Neural crest cell (in vitro differentiated cells): ENCODE measurements around the gene TYW1. TPM values are rescaled to one million over a fixed set of nuclear protein-coding genes. Genes with fewer than 3 reads are reported as not detected.
"Not testable (repeated sequence)": the region's sequence is repeated elsewhere in the genome, so short reads cannot be mapped to it uniquely, and the experiment has no call there.

Experiments
- DNase-seq: peaks from one replicate; pipeline ENCODE4 v3.0.0; 2021; ENCODE audit warnings: low read depth, mixed read lengths, low spot score
- H3K27ac Mint-ChIP-seq: one replicate; pipeline ENCODE4 v1.8.0; 2021; ENCODE audit warnings: mild to moderate bottlenecking, mixed read lengths; ENCODE audit not compliant: unreplicated experiment
- H3K27me3 Mint-ChIP-seq: 2 replicates; pipeline ENCODE4 v1.8.0; 2021; ENCODE audit warnings: low read depth, mild to moderate bottlenecking, mixed read lengths
- H3K36me3 Mint-ChIP-seq: 2 replicates; pipeline ENCODE4 v1.8.0; 2021; ENCODE audit warnings: low read depth, mild to moderate bottlenecking, mixed read lengths
- H3K4me1 Mint-ChIP-seq: 2 replicates; pipeline ENCODE4 v1.8.0; 2021; ENCODE audit warnings: mixed read lengths
- H3K4me3 Mint-ChIP-seq: one replicate; pipeline ENCODE4 v1.8.0; 2021; ENCODE audit warnings: mild to moderate bottlenecking, mixed read lengths
- H3K9me3 Mint-ChIP-seq: 2 replicates; pipeline ENCODE4 v1.8.0; 2021; ENCODE audit warnings: mixed read lengths
- long read RNA-seq: library from polyadenylated mRNA; unstranded; transcript quantifications from one replicate; pipeline ENCODE4 v2.0.0, GENCODE V29; 2020
- total RNA-seq: library from RNA; stranded (reverse); gene quantifications from 2 replicates; pipeline ENCODE4 v1.2.1, GENCODE V29; 2021
- TF ChIP-seq, protein P1 (sequence below): fragments of 200-600 bp; sonication (generic); conservative IDR thresholded peaks from 2 replicates; pipeline ENCODE4 v1.5.0; 2021; ENCODE audit warnings: antibody characterized with exemption, mild to moderate bottlenecking

TYW1 gene, protein sequence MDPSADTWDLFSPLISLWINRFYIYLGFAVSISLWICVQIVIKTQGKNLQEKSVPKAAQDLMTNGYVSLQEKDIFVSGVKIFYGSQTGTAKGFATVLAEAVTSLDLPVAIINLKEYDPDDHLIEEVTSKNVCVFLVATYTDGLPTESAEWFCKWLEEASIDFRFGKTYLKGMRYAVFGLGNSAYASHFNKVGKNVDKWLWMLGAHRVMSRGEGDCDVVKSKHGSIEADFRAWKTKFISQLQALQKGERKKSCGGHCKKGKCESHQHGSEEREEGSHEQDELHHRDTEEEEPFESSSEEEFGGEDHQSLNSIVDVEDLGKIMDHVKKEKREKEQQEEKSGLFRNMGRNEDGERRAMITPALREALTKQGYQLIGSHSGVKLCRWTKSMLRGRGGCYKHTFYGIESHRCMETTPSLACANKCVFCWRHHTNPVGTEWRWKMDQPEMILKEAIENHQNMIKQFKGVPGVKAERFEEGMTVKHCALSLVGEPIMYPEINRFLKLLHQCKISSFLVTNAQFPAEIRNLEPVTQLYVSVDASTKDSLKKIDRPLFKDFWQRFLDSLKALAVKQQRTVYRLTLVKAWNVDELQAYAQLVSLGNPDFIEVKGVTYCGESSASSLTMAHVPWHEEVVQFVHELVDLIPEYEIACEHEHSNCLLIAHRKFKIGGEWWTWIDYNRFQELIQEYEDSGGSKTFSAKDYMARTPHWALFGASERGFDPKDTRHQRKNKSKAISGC
- total RNA-seq, result 15.2 and 19.3 TPM in 2 replicates
- long read RNA-seq, transcript TYW1-201 (16 exons, 3,348 nt), result major isoform, 22 of 46 reads
- long read RNA-seq, partial matches to known transcripts, result 20 of 46 reads
- long read RNA-seq, other reads (novel, unspliced or antisense), result 4 of 46 reads

GRCh38 chr7:66996444-66997191 is at the start of gene TYW1:
Gene TYW1 (plus strand): TSS chr7:66996833. CDS start chr7:66996979, 146 bp downstream.
- peak; percentile 98 for DNase-seq
- Mint-ChIP-seq H3K4me1 (peaks cover 22% of the 10 kb centered on the region), H3K27ac (peak within 1 kb of the TSS; percentile 98), H3K4me3 (peak within 1 kb of the TSS; percentile 91)
- H3K9me3 Mint-ChIP-seq, H3K27me3 Mint-ChIP-seq, H3K36me3 Mint-ChIP-seq: not testable (repeated sequence)

GRCh38 chr7:66948480-66949109 is 48.0 kb upstream of the TYW1 start:
- TF ChIP-seq, protein P1, sequence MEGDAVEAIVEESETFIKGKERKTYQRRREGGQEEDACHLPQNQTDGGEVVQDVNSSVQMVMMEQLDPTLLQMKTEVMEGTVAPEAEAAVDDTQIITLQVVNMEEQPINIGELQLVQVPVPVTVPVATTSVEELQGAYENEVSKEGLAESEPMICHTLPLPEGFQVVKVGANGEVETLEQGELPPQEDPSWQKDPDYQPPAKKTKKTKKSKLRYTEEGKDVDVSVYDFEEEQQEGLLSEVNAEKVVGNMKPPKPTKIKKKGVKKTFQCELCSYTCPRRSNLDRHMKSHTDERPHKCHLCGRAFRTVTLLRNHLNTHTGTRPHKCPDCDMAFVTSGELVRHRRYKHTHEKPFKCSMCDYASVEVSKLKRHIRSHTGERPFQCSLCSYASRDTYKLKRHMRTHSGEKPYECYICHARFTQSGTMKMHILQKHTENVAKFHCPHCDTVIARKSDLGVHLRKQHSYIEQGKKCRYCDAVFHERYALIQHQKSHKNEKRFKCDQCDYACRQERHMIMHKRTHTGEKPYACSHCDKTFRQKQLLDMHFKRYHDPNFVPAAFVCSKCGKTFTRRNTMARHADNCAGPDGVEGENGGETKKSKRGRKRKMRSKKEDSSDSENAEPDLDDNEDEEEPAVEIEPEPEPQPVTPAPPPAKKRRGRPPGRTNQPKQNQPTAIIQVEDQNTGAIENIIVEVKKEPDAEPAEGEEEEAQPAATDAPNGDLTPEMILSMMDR, result no peak

DNA sequence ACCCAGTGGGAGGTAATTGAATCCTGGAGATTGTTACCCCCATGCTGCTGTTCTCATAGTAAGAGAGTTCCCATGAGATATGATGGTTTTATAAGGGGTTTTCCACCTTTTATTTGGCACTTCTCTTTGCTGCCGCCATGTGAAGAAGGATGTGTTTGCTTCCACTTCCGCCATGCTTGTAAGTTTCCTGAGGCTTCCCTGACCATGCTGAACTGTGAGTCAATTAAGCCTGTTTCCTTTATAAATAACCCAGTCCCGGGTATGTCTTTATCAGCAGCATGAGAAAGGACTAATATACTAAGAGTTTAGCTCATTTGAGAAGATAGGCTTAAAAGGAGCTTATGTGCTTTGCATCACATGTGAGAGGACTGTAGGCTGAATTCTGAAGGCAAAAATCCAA is 46.3 kb upstream of the TYW1 start:
- no peak for DNase-seq
- Mint-ChIP-seq H3K4me1 (no peaks in the 10 kb centered on the region), H3K36me3 (peaks cover 10% of the 10 kb centered on the region), H3K27ac (no peak overlapping the region), H3K9me3 (no peaks in the 10 kb centered on the region), H3K27me3 (no peaks in the 10 kb centered on the region), H3K4me3 (no peak overlapping the region)
- TF ChIP-seq, protein P1, result no peak

More at GRCh38 chr7:66948480-66949109, 48.0 kb upstream of the TYW1 start:
- H3K27me3 Mint-ChIP-seq, result no peaks in the 10 kb centered on the region
- H3K9me3 Mint-ChIP-seq, result no peaks in the 10 kb centered on the region
- no peak overlapping the region for H3K4me3 Mint-ChIP-seq
- H3K4me1 Mint-ChIP-seq, result no peaks in the 10 kb centered on the region
- peaks cover 14% of the 10 kb centered on the region for H3K36me3 Mint-ChIP-seq
- no peak for DNase-seq
- no peak overlapping the region for H3K27ac Mint-ChIP-seq

DNA sequence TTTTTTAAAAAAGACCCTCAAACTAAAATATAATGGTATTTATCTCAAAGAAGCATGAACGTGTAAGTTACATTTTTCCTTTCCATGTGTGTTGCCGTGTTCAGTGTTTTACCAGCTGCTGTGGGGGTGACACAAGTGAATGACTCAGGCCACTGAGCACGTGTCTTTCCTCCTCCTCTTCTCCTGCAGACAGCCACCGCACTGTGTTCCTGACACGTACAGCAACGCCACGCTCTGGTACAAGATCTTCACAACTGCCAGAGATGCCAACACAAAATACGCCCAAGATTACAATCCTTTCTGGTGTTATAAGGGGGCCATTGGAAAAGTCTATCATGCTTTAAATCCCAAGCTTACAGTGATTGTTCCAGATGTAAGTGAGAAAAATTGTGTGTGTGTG is 45.9 kb upstream of the TYW1 start:
- Mint-ChIP-seq H3K9me3 (no peaks in the 10 kb centered on the region), H3K4me3 (no peak overlapping the region), H3K27ac (no peak overlapping the region), H3K4me1 (no peaks in the 10 kb centered on the region), H3K36me3 (peaks cover 9% of the 10 kb centered on the region), H3K27me3 (no peaks in the 10 kb centered on the region)
- DNase-seq, result no peak
- TF ChIP-seq, protein P1, result no peak

- no peak overlapping the region for H3K4me3 Mint-ChIP-seq
- peak overlapping the region; percentile 30 for H3K27ac Mint-ChIP-seq
- TF ChIP-seq, protein P1, result no peak
- peaks cover under 1% of the 10 kb centered on the region for H3K4me1 Mint-ChIP-seq
- H3K27me3 Mint-ChIP-seq, result no peaks in the 10 kb centered on the region
- peaks cover 9% of the 10 kb centered on the region for H3K36me3 Mint-ChIP-seq
- no peaks in the 10 kb centered on the region for H3K9me3 Mint-ChIP-seq
- DNase-seq, result no peak
These were observed 44.1 kb upstream of the TYW1 start for GRCh38 chr7:66952343-66953043.
